GM12878 (cell line): ENCODE results near the gene IGFALS. TPM values are rescaled to one million over a fixed set of nuclear protein-coding genes. Genes with fewer than 3 reads are reported as not detected.

Source experiments
- CBFB ChIP-seq: IDR thresholded peaks from 2 replicates; pipeline ENCODE4 v1.6.1; 2016; ENCODE audit warnings: antibody characterized with exemption, low read depth
- CEBPB ChIP-seq, 2 experiments: fragments of 150-350 bp in 1 of 2; IDR thresholded peaks; 2 replicates each; pipeline ENCODE4 v1.6.1; 2012 to 2014; ENCODE audit warnings: low read depth in 2 of 2, low read length in 2 of 2, borderline replicate concordance in 1 of 2, inconsistent platforms in 1 of 2
- HDAC6 ChIP-seq: fragments of 200-600 bp; sonication (generic); IDR thresholded peaks from one replicate; pipeline ENCODE4 v1.8.0; 2017; ENCODE audit warnings: antibody characterized with exemption; ENCODE audit not compliant: unreplicated experiment
- PAX8 ChIP-seq: fragments of 450-650 bp; IDR thresholded peaks from 2 replicates; pipeline ENCODE4 v1.6.1; 2017; ENCODE audit warnings: mild to moderate bottlenecking, moderate library complexity
- POLR2AphosphoS2 ChIP-seq: IDR thresholded peaks from 2 replicates; pipeline ENCODE4 v1.6.1; 2011; ENCODE audit warnings: low read depth, mild to moderate bottlenecking, low read length, improper control_type of control experiment, moderate library complexity
- RFX5 ChIP-seq: IDR thresholded peaks from 2 replicates; pipeline ENCODE4 v1.6.1; 2011; ENCODE audit warnings: low read depth, low read length, improper control_type of control experiment
- SIX5 ChIP-seq: IDR thresholded peaks from 2 replicates; pipeline ENCODE4 v1.6.1; 2011; ENCODE audit warnings: mild to moderate bottlenecking, low read depth, low read length, moderate library complexity; ENCODE audit not compliant: severe bottlenecking
- SMC3 ChIP-seq: IDR thresholded peaks from 2 replicates; pipeline ENCODE4 v1.6.1; 2011; ENCODE audit warnings: low read length, improper control_type of control experiment, borderline replicate concordance
- SUPT20H ChIP-seq: IDR thresholded peaks from 2 replicates; pipeline ENCODE4 v1.6.1; 2011; ENCODE audit warnings: low read depth, mild to moderate bottlenecking, low read length, moderate library complexity, borderline replicate concordance; ENCODE audit not compliant: control insufficient read depth
- TCF3 ChIP-seq: IDR thresholded peaks from 2 replicates; pipeline ENCODE4 v1.6.1; 2012; ENCODE audit warnings: low read depth, mild to moderate bottlenecking, low read length, borderline replicate concordance; ENCODE audit not compliant: insufficient read depth
- TCF7 ChIP-seq: IDR thresholded peaks from 2 replicates; pipeline ENCODE4 v1.6.1; 2014; ENCODE audit warnings: antibody characterized with exemption, borderline replicate concordance
- polyA plus RNA-seq, 11 experiments: library from polyadenylated mRNA; depleted of rRNA in 4 of 11; unstranded in 6 of 11; stranded (reverse) in 5 of 11; fragments of >200 nt; fragmentation: Nextera tagmentation in 4 of 11; fragmentation: Illumina TruSeq in 1 of 11; extraction: Ambion mirVana in 4 of 11; extraction: Trizol in 1 of 11; gene quantifications; 1 replicate in 1 of 11; 2 replicates in 10 of 11; pipeline versions ENCODE4 v1.2.1 to v1.2.3, GENCODE V29; 2011 to 2016; ENCODE audit warnings: inconsistent platforms in 2 of 11, missing spikeins in 2 of 11, low read depth in 1 of 11
- total RNA-seq, 4 experiments: library from RNA; depleted of rRNA in 3 of 4; stranded (reverse); fragments of >200 nt in 3 of 4; fragmentation: Illumina TruSeq in 1 of 4; extraction: Trizol in 1 of 4; gene quantifications; 2 replicates each; pipeline versions ENCODE4 v1.2.1 to v1.2.3, GENCODE V29; 2013 to 2021
- TF ChIP-seq, protein P1 (sequence below): IDR thresholded peaks from 2 replicates; pipeline ENCODE4 v1.6.1; 2012; ENCODE audit warnings: low read depth, low read length, improper control_type of control experiment
- TF ChIP-seq, protein P2 (sequence below): IDR thresholded peaks from 2 replicates; pipeline ENCODE4 v1.6.1; 2011; ENCODE audit warnings: mild to moderate bottlenecking, low read depth, low read length, moderate library complexity; ENCODE audit not compliant: insufficient replicate concordance
- TF ChIP-seq, protein P3 (sequence below): fragments of 450-650 bp; conservative IDR thresholded peaks from 2 replicates; pipeline ENCODE4 v1.6.1; 2017; ENCODE audit warnings: mild to moderate bottlenecking, moderate library complexity
- TF ChIP-seq, protein P4 (sequence below): fragments of 450-650 bp; formaldehyde crosslinking; IDR thresholded peaks from 2 replicates; pipeline ENCODE4 v1.4.0; 2020; ENCODE audit warnings: mild to moderate bottlenecking, moderate library complexity
- TF ChIP-seq, protein P5 (sequence below): fragments of 450-650 bp; formaldehyde crosslinking; IDR thresholded peaks from 2 replicates; pipeline ENCODE4 v1.5.0; 2022; ENCODE audit warnings: mild to moderate bottlenecking, missing genetic modification characterization

Gene IGFALS
- total and polyA plus RNA-seq, 10 of the 15 experiments (the other 5 are each of a cell fraction or from before 2014, with no cell fraction given) = 0.04 to 0.11 TPM; not detected in 8

DNA sequence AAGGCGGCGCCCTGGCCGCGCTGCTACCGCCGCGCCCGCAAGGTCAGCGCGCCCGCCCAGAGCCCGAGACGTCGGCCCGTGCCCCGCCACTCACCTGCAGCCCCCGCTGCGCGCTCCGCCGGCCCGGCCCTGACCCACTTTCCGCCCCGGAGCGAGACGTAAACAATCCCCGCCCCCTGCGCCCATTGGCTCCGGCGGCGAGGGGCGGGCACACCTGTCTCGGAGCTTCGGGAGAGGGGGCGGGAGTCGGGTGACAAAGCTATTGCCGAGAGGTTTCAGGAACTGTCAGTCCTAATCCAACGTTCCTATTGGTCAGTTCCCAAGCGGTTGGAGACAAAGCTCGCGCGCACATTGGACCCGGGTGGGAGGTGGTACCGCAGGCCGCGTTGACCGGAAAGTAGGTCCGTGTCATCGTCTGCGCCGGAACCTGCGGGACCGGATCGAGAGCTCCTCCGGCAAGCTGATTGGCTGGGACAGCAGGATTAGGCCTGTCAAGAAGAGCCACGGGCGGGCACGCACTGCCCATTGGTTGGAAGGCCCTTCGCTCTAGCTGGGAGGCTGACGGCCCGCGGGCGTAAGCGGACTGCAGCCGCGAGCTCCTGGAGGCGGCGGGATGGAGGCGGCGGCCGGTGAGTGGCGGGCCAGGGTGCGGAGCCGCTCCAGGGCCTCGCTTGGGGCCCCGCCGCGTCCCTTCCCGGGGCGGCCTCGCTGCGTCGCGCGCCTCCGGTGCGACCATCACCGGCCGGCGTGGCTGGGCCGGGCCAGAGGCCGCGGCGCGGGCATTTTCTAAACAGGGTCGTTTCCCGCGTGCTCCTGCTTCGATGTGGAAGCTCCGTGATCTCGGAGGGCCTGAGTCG, 10.9 kb downstream of the IGFALS start, which contains the start of the genes NUBP2 and SPSB3 (continued):
- TF ChIP-seq, protein P1, sequence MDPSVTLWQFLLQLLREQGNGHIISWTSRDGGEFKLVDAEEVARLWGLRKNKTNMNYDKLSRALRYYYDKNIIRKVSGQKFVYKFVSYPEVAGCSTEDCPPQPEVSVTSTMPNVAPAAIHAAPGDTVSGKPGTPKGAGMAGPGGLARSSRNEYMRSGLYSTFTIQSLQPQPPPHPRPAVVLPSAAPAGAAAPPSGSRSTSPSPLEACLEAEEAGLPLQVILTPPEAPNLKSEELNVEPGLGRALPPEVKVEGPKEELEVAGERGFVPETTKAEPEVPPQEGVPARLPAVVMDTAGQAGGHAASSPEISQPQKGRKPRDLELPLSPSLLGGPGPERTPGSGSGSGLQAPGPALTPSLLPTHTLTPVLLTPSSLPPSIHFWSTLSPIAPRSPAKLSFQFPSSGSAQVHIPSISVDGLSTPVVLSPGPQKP = peak; percentile 65; the same call in 1 of the 2 replicates
- TF ChIP-seq, protein P2, sequence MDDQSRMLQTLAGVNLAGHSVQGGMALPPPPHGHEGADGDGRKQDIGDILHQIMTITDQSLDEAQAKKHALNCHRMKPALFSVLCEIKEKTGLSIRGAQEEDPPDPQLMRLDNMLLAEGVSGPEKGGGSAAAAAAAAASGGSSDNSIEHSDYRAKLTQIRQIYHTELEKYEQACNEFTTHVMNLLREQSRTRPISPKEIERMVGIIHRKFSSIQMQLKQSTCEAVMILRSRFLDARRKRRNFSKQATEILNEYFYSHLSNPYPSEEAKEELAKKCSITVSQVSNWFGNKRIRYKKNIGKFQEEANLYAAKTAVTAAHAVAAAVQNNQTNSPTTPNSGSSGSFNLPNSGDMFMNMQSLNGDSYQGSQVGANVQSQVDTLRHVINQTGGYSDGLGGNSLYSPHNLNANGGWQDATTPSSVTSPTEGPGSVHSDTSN = peak; percentile 96
- no peak for TF ChIP-seq HDAC6
- peak; percentile 28; the same call in 1 of the 2 replicates for TF ChIP-seq CBFB
- TF ChIP-seq, protein P3, sequence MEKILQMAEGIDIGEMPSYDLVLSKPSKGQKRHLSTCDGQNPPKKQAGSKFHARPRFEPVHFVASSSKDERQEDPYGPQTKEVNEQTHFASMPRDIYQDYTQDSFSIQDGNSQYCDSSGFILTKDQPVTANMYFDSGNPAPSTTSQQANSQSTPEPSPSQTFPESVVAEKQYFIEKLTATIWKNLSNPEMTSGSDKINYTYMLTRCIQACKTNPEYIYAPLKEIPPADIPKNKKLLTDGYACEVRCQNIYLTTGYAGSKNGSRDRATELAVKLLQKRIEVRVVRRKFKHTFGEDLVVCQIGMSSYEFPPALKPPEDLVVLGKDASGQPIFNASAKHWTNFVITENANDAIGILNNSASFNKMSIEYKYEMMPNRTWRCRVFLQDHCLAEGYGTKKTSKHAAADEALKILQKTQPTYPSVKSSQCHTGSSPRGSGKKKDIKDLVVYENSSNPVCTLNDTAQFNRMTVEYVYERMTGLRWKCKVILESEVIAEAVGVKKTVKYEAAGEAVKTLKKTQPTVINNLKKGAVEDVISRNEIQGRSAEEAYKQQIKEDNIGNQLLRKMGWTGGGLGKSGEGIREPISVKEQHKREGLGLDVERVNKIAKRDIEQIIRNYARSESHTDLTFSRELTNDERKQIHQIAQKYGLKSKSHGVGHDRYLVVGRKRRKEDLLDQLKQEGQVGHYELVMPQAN = peak; percentile 96
- peak; percentile 46 for TF ChIP-seq SIX5
- no peak for TF ChIP-seq TCF3
- TF ChIP-seq, protein P4, sequence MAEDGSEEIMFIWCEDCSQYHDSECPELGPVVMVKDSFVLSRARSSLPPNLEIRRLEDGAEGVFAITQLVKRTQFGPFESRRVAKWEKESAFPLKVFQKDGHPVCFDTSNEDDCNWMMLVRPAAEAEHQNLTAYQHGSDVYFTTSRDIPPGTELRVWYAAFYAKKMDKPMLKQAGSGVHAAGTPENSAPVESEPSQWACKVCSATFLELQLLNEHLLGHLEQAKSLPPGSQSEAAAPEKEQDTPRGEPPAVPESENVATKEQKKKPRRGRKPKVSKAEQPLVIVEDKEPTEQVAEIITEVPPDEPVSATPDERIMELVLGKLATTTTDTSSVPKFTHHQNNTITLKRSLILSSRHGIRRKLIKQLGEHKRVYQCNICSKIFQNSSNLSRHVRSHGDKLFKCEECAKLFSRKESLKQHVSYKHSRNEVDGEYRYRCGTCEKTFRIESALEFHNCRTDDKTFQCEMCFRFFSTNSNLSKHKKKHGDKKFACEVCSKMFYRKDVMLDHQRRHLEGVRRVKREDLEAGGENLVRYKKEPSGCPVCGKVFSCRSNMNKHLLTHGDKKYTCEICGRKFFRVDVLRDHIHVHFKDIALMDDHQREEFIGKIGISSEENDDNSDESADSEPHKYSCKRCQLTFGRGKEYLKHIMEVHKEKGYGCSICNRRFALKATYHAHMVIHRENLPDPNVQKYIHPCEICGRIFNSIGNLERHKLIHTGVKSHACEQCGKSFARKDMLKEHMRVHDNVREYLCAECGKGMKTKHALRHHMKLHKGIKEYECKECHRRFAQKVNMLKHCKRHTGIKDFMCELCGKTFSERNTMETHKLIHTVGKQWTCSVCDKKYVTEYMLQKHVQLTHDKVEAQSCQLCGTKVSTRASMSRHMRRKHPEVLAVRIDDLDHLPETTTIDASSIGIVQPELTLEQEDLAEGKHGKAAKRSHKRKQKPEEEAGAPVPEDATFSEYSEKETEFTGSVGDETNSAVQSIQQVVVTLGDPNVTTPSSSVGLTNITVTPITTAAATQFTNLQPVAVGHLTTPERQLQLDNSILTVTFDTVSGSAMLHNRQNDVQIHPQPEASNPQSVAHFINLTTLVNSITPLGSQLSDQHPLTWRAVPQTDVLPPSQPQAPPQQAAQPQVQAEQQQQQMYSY (CRISPR knock-in tag) = no peak
- TF ChIP-seq TCF7 = no peak
- no peak for TF ChIP-seq SMC3
- TF ChIP-seq POLR2AphosphoS2 = peak; percentile 3; the same call in 1 of the 2 replicates
- no peak for TF ChIP-seq SUPT20H
- TF ChIP-seq, protein P5, sequence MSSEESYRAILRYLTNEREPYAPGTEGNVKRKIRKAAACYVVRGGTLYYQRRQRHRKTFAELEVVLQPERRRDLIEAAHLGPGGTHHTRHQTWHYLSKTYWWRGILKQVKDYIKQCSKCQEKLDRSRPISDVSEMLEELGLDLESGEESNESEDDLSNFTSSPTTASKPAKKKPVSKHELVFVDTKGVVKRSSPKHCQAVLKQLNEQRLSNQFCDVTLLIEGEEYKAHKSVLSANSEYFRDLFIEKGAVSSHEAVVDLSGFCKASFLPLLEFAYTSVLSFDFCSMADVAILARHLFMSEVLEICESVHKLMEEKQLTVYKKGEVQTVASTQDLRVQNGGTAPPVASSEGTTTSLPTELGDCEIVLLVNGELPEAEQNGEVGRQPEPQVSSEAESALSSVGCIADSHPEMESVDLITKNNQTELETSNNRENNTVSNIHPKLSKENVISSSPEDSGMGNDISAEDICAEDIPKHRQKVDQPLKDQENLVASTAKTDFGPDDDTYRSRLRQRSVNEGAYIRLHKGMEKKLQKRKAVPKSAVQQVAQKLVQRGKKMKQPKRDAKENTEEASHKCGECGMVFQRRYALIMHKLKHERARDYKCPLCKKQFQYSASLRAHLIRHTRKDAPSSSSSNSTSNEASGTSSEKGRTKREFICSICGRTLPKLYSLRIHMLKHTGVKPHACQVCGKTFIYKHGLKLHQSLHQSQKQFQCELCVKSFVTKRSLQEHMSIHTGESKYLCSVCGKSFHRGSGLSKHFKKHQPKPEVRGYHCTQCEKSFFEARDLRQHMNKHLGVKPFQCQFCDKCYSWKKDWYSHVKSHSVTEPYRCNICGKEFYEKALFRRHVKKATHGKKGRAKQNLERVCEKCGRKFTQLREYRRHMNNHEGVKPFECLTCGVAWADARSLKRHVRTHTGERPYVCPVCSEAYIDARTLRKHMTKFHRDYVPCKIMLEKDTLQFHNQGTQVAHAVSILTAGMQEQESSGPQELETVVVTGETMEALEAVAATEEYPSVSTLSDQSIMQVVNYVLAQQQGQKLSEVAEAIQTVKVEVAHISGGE (CRISPR knock-in tag) = no peak
- no peak for TF ChIP-seq PAX8
- peak; percentile 43 for TF ChIP-seq RFX5
- TF ChIP-seq CEBPB (IDR thresholded peaks at IDR 0.05; ENCODE audit: borderline replicate concordance in 1 of 2, low read depth in 2 of 2, low read length in 2 of 2) = no peak
